NCI-H524 treated with DMSO at 0.1 percent for 48 hours (cell line): ENCODE measurements around the gene STIM2.
"Not testable (repeated sequence)": the region's sequence is repeated elsewhere in the genome, so short reads cannot be mapped to it uniquely, and the experiment has no call there.

ENCODE experiments used
- DNase-seq: peaks from one replicate; lab custom pipeline; 2025; lab: John Stamatoyannopoulos, UW

Gene STIM2

DNA sequence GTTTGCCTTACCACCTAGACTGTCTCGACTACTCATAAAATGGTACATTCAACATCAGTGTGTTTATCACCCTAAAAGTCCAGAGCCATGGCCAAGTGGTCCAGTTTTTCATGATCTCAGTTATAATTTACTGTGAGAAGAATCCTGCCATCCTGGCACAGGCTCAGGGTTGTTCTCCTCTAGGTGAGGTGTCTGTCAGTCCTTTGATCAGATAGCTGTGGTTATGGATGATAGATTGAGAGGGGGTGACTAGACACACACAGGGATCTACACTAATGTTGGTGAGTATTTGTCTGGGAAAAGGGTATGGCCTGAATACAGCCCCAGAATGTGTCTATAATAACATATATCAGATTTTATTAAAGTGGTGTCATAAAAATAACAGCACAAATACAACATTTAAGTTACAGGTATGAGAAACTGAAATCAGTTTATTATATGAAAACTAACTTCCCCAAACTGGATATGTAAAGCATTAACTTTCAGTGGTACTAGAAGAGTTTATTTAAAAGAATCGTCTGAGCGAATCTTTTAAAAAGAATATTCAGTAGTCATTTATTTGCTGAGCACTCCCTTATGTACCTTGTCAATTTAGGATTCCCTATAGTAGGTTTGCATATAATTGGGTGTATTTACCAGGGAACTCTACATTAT is 93.3 kb downstream of the STIM2 start:
- DNase-seq = no peak

DNA sequence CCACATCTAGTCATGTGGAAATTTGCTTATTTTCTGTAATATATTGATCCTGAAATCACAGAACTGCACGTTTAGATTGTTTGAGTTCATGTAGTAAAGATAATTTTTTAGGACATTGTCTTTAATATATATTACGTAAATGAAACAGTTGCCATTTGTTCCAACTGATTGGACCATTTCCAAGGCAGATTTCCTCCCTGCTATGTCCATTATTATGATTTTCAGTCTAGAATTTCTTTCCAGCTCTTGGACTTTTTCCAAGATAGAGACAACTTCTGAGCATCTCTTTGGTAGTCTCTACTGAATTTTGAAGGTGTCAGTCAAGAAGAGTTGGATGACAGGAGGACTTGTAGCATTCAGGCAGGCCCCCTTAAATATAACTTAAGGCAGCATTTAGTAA is 94.6 kb downstream of the STIM2 start:
- DNase-seq = no peak

DNA sequence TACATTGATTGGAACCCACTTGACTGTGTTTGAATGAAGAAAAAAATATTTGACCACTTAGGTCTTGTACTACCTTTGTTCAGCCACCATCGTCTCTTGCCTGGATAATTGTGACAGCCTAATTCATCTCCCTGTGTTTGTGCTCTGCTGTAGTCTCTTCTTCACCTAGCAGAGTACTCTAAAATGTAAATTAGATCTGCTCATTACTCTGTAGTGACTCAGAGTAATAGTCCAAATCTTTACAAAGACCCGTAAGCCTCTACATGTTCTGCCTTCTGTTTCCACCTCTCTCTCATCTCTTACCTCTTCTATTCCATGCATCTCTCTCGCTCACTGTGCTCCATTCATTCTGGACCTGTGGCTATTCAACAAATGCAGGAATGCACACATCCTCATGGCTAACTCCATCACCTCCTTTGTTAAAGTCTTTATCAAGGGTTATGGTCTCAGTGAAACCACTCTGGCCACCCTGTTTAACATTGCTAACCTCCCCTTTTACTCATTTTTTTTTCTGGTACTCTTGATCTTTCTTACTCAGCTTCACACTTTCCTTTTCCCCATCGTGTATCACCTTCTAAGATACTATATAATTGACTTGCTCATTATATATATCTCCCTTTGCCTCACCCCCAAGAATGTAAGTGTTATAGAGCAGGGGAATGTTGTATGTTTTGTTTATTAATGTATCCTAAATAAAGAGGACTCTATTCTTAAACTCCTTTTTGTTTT is 98.4 kb downstream of the STIM2 start:
- no peak for DNase-seq

DNA sequence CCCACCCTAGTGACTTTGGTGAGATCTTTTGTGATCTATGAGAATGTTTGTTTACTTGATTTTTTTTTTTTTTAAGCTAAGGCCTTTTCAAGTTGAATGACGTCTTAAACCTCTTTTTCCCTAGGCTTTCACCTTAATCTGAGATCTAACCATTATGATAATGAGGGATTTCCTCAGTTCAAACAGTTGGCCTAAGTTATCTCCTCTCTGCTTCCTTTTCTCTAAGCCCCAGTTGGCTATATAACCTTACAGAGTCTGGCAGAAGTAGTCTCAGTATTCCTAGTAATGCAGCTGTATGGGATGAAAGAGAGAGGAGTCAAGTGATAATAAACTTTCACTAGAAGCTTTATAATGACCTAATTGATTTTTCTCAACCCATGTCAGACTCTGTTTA is 99.0 kb downstream of the STIM2 start:
- no peak for DNase-seq

DNA sequence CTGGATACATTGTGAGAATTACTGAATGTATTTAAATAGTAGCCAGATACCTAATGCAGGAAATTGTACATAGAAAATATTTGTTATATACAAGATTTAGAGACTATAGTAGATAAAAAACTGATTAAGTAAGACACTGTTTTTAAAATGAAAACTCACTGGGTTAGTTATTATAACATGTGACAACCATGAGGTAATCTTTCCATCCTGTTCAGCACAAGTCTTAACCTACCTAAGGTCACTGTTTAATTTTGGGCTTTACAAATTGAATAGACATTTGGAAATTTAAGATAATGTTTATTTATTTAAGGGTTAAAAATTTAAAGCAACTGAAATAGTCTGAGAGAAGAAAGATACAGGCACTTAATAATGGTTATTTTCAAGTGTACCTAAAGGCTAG is 102.1 kb downstream of the STIM2 start:
- DNase-seq = no peak

DNA sequence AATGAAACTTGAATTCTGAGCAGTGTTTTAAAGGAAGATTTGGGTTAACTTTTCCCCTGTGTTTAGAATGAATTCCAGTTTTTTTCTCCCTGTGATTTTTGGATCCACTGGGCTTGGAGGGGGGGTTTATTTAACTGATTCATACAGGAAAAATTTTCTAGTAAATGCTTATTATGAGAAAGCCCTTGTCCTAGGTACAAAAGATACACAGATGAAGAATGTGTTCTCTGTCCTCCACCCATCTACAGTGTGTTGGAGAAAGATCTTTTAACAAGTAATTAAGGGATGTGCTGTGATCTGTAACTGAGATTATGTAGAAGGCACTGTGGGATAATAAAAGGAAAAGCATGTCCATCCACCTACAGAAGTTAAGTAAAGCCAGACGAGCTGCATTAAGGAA is 103.9 kb downstream of the STIM2 start:
- DNase-seq = no peak

DNA sequence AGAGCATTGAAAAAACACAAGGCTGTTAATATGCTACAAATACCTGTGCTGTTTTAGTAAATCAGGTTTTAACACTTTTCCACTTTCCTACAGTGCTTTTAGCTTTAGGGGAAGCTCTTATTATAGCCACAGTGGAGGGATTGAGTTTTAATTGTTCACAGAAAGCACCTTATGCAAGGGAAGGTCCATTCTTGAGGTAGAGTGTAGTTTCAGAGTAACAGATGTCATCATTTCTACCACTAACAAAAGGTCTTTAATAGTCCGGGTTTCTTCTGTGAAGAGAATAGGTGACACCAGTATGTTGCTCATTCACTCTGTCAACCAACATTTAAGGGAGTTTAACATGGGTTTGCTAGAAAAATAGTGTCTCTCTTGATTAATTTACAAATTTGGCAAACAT is 104.4 kb downstream of the STIM2 start:
- no peak for DNase-seq

DNA sequence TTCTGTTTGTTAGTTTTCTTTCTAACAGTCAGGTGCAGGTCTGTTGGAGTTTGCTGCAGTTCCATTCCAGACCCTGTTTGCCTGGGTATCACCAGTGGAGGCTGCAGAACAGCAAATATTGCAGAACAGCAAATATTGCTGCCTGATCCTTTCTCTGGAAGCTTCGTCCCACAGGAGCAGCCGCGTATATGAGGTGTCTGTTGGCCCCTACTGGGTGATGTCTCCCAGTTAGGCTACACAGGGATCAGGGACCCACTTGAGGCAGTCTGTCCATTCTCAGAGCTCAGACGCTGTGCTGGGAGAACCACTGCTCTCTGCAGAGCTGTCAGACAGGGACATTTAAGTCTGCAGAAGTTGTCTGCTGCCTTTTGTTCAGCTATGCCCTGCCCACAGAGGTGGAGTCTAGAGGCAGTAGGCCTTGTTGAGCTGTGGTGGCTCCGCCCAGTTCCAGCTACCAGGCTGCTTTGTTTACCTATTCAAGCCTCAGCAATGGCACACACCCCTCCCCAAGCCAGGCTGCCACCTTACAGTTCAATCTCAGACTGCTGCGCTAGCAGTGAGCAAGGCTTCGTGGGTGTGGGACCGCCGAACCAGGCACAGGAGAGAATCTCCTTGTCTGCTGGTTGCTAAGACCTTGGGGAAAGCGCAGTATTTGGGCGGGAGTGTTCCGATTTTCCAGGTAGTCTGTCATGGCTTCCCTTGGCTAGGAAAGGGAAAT is 115.0 kb downstream of the STIM2 start:
- not testable (repeated sequence) for DNase-seq

DNA sequence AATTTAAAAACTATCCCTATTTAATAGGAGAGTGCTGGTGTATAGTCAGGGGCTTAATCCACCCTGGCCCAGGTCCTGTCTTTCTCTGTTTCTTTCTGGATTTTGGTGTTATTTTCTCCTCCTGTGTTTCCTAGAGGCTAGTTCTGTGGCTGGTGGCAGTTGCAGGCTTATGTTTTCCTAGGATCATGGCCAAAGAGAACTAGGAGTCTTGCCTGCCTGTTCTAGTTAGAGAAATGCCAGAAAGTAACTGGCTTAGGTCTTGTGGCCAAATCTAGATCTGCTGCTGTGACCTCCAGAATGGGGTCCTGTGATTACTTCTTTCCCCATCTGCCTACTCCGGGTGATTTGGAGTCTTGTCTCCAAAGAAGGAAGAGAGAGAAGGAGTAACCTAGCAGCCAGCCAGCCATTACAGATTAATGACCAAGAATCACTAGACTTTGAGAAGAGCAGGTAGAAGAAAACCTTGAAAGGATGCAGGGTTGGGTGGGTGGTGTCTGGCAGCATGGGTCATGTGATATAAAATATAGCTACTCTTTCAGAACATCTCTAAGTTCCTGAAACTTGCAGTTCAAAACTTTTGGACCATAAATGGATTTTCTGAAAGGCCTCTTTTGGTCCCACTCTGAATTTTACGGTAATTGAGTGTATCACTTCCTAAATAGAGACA is 117.9 kb downstream of the STIM2 start:
- no peak for DNase-seq

DNA sequence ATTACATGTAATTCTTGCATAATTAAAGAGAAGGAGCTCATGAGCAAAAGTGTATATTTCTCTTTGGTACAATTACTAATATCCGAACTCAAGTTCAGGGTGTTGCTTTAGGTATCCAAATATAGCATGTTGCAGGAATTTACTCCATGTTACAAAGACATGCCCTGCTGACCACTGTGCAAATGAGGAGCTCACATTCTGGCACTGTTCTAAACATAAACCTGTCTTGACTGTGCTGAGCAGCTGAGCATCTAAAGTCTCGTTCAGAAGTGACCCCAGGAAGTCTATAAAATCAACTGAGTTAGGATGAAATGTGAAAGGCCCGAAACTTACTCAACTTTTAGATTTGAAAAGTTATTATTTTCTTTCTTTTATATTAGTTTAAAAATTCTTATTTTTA is 124.3 kb downstream of the STIM2 start:
- DNase-seq = no peak

DNA sequence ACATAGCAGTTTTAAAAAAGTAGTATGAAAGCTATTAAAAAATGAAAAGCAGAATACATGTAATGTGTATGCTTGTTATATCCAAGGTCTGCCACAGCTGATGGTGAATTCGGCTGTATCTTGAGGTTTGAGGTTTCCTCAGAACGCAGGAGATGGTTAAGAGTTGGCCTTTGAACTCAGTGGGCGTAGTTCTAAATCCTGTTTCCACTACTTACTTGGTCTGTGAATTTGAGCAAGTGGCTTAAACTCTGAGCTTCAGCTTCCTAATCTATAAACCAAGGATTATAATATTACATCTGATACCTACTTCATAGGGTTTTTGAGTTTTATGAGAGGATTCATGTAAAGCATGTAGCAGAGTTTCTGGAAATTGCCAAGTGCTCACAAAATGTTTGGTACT is 125.2 kb downstream of the STIM2 start:
- DNase-seq = peak; percentile 33

DNA sequence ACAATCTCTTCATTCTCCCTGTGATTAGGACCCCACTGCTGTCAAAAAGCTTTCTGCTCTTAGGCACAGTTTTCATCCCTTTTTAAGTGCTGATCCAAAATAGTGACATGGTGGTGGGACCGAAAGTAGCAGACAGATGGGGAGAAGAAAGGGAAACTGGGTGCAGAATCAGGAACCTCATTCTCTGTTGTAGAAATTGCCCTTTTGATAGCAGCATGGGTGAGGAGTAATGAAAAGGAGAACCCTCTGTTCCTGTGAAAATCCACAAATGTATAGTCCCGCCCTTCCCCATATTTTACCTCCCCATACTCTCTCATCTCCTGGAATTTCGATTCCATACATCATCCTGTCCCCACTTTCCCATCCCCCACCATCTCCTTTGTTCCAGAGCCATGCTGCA is 126.5 kb downstream of the STIM2 start:
- DNase-seq = no peak

DNA sequence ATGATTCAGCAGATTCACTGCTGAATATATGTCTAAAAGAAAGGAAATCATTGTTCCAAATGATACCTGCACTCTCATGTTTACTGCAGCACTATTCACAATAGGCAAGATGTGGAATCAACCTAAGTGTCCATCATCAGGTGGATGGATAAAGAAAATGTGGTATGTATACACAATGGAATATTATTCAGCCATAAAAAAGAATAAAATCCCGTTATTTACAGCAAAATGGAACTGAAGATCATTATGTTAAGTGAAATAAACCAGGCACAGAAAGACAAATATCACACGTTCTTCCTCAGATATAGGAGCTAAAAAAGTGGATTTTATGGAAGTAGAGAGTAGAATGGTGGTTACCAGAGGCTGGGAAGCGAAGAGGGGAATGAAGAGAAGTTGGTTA is 130.4 kb downstream of the STIM2 start:
- DNase-seq = no peak

DNA sequence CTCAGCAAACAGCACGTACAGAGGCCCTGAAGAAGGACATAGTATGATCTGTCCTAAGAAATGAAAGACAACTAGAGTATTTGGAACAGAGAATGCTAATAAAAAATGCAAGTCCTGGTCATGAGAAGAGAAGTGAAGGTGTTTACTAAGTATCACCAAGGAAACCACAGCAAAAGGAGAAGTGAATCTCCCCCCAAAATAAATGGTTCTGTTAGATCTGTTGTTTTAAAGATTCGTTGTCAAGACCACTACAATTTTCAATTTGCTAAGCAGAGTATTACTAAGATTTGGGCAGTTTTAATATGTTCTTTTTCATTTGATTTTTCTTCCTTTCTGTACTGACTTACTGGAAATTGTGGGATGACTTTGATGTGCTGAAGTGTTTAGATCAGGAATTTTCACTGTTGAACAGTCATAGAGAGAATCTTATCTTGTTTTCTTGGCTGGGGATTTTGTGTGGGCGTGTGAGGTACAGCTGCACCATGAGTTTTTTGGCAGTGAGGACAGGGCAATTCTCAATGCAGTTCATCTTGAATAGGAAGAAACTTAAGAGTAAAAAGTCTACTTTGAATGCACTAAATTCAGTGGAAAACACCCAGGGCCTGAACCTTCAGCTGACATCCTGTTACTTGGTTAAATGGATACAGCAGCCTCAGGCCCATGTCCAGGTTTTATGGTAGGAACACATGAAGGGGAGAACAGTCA is 132.2 kb downstream of the STIM2 start:
- DNase-seq = no peak

DNA sequence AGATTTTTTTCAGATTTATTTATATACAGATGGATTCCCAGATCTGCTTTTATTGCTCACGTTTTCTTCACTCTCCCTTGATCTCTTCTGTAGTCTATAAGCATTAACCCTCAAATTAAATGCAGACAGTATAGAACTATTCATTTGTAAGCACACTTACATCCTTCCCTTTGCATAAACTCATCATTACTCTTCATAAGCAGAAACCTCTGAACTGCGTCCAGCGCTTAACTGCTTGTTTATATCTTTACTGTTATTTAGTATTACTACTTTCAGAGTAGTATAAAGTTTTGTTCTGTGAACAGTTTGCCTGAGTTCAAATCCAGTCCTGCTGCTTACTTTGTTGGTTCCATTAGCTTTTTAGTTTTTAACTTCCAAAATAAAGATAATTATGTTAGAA is 132.9 kb downstream of the STIM2 start:
- DNase-seq = no peak

DNA sequence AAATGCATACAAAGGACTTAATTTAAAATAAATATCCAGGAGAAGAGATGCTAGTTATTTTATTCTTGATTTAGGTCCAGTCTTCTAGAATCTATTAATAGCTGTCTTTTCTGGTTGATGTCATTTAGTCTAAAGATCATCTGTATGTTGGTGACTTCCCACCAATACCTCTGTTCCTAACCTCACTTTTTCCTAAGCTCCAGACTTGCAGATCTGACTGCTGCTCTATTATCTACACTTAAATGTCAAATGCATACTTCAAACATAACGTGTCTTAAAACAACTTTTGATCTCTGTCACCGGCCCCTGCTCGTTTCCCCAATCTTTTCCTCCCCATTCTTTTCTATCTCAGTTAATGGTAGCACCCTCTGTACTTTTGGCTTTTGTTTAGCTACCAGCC is 133.3 kb downstream of the STIM2 start:
- DNase-seq = no peak

DNA sequence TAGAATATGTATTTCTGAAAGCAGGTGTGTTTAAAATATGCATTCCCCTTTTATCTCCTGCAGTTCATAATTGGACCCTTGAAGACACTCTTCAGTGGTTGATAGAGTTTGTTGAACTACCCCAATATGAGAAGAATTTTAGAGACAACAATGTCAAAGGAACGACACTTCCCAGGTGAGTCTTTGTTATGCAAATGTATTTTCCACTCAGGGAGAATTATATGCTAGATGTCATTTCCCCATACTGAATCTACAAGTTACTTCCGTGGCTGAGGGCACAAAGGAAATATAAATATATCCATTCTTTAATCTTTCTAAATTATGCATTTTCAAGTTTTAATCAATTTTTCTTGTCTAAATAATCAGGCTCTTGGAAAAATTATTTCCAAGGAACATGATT is 134.7 kb downstream of the STIM2 start:
- DNase-seq = no peak

DNA sequence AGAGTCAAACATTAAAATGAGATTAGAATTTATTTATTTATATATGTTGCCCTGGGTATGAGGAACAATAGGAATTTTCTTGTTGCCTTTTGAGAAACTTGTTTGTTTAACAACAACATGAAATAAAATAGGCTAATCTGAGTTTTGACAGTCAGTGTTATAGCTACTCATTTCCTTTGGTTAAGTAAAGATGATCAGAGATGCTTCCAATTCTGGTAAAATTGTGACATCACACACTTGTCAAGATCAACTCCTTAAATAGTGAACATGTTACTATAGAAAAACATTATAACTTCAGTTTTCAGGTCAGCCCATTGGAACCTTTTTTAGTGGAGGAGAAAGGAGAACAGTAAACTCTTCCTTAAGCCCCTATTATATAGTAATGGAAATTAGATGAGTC is 136.1 kb downstream of the STIM2 start:
- DNase-seq = no peak

DNA sequence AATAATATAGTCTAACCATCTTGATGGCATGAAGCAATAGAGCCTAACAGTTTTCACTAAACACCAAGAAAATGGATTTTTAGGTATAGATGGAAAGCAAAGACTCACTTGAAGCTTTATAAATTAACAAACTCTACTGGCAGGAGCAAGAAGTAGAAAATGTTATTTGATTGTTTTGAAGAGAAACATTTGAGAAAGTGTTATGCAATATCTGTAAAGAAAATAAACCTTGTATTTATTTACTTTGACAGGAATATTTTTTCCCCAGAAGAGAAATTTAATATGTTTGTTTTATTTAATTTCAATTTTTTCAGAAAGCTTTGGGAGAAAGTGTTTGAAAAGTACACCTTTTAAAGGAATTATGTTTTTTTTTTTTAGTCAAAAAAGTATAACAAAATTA is 139.0 kb downstream of the STIM2 start:
- no peak for DNase-seq

DNA sequence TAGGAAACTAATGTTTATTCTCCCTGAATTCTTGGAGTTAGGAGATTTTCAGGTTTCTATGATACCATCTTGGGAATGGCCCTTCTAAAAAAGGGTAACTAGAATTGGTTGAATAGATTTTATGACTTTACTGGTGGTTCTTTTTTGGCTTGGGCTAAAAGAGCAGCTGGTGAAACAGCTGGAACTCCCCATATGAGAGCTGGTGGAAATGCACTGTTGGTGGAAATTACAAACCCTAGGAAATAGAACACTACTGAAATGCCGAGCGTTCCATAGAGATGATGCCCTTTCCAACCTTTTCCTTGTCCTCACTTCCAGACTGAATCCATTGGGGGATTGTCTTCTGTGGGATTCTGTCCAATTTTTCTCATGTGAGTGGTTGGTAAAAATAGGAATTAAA is 139.5 kb downstream of the STIM2 start:
- no peak for DNase-seq

DNA sequence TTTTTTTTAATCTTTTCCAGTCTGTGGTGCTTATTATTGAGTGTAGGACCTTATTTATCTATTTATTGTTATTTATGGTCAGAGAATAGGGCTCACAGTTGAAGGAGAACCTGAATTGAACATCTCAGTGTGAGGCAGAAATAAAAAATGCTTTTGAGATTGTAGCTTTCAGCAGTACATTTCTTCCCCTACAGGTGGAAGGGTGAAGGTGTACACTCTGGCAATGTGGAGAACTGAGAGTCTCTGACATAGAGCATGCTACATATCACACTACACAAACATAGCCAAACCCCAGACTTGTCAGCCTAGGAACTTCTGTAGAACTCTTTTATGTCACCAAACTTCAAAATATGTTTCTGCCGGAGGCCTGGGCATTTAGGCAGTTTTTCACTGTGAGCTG is 140.2 kb downstream of the STIM2 start:
- no peak for DNase-seq
